ENCODE results near the gene HACL1.

DNA sequence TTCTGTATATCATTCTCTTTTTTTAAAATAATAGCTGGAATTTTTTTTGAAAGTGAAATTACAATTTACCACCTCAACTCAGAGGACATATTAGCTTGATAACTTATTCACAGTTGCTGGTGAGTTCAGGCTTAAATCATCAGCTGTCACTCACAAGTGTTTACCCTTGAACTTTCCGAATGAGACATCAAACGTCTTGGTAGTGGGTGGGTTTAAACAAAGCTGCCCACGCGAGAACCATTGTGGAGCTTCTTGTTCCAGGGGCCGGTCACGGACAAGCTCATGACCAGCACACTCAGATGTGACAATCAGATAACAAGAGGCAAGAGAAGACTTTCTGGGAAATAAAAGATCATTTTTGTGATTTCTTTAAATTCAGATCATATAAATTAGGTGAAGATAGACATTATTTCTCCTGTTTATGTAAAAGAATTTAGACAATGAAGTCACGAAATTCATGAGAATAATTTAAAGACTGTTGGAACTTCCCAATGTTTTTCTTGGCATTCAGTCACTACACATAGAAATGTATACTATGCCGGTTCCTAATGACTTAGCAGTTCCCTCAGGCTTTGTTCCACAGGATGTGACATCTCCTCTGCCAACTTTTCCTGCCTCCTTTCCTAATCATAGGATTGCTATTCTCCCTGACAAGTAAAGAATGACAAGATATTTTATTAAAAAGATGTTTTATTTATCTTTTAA is 29.4 kb upstream of the HACL1 start:
- TF ChIP-seq, protein P1, sequence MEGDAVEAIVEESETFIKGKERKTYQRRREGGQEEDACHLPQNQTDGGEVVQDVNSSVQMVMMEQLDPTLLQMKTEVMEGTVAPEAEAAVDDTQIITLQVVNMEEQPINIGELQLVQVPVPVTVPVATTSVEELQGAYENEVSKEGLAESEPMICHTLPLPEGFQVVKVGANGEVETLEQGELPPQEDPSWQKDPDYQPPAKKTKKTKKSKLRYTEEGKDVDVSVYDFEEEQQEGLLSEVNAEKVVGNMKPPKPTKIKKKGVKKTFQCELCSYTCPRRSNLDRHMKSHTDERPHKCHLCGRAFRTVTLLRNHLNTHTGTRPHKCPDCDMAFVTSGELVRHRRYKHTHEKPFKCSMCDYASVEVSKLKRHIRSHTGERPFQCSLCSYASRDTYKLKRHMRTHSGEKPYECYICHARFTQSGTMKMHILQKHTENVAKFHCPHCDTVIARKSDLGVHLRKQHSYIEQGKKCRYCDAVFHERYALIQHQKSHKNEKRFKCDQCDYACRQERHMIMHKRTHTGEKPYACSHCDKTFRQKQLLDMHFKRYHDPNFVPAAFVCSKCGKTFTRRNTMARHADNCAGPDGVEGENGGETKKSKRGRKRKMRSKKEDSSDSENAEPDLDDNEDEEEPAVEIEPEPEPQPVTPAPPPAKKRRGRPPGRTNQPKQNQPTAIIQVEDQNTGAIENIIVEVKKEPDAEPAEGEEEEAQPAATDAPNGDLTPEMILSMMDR (IDR thresholded peaks at IDR 0.05; ENCODE audit: extremely low read depth in 1 of 2, insufficient read depth in 1 of 2, low read depth in 1 of 2, low read length in 2 of 2) = no peak
- TF ChIP-seq, protein P2, sequence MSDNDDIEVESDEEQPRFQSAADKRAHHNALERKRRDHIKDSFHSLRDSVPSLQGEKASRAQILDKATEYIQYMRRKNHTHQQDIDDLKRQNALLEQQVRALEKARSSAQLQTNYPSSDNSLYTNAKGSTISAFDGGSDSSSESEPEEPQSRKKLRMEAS (IDR thresholded peaks at IDR 0.05; ENCODE audit: insufficient read depth, insufficient read length) = no peak
- peak; percentile 46 for TF ChIP-seq POLR2A (IDR thresholded peaks at IDR 0.05; ENCODE audit: low read depth, low read length)
- TF ChIP-seq EZH2 (IDR thresholded peaks at IDR 0.05; ENCODE audit: borderline replicate concordance, low read depth, low read length, severe bottlenecking) = no peak
- peak; percentile 73 for TF ChIP-seq POLR2AphosphoS5 (IDR thresholded peaks at IDR 0.05; ENCODE audit: insufficient read depth, low read depth, low read length)
